Skeletal muscle tissue (tissue), 4 donors: Measurements from ENCODE around the gene SLC25A21. TPM values are rescaled to one million over a fixed set of nuclear protein-coding genes. Genes with fewer than 3 reads are reported as not detected.

Experiments used
- H3K27ac ChIP-seq: one replicate; pipeline ENCODE4 v1.7.0; 2013; ENCODE audit warnings: mild to moderate bottlenecking, low read depth, low read length, inconsistent platforms
- H3K27me3 ChIP-seq, 3 donors: one replicate each; pipeline ENCODE4 v1.7.0; 2013; ENCODE audit warnings: low read length in 3 of 3; ENCODE audit not compliant: control insufficient read depth in 3 of 3, insufficient read depth in 3 of 3
- H3K36me3 ChIP-seq, 3 donors: one replicate each; pipeline ENCODE4 v1.7.0; 2013; ENCODE audit warnings: low read length in 3 of 3; ENCODE audit not compliant: control insufficient read depth in 3 of 3, insufficient read depth in 3 of 3
- H3K4me1 ChIP-seq, 3 donors: one replicate each; pipeline ENCODE4 v1.7.0; 2013; ENCODE audit warnings: low read length in 3 of 3, mild to moderate bottlenecking in 3 of 3; ENCODE audit not compliant: control insufficient read depth in 3 of 3, insufficient read depth in 3 of 3
- H3K4me3 ChIP-seq, 3 donors: one replicate each; pipeline ENCODE4 v1.7.0; 2013; ENCODE audit warnings: low read length in 3 of 3
- H3K9ac ChIP-seq, 3 donors: one replicate each; pipeline ENCODE4 v1.7.0; 2013; ENCODE audit warnings: low read length in 3 of 3, mild to moderate bottlenecking in 3 of 3, moderate library complexity in 2 of 3, low read depth in 1 of 3
- H3K9me3 ChIP-seq, 3 donors: one replicate each; pipeline ENCODE4 v1.7.0; 2013; ENCODE audit warnings: low read length in 3 of 3; ENCODE audit not compliant: control insufficient read depth in 3 of 3
- total RNA-seq: library from RNA; depleted of rRNA; stranded (reverse); fragments of >200 nt; gene quantifications from one replicate; pipeline ENCODE4 v1.2.3, GENCODE V29; 2014
- donor health status: Osteomylitis.

Gene SLC25A21
- total RNA-seq, 1 donor from 2014 or later: 2.1 TPM

- H3K27me3 ChIP-seq: no peaks in the 10 kb centered on the region
- H3K27ac ChIP-seq: no peak overlapping the region
- no peaks in the 10 kb centered on the region for H3K36me3 ChIP-seq
- H3K9me3 ChIP-seq: no peaks in the 10 kb centered on the region
- no peaks in the 10 kb centered on the region for H3K4me1 ChIP-seq
- H3K9ac ChIP-seq: no peak overlapping the region
- H3K4me3 ChIP-seq: no peak overlapping the region
These were observed 399.3 kb downstream of the SLC25A21 start for GRCh38 chr14:36773136-36773540.

DNA sequence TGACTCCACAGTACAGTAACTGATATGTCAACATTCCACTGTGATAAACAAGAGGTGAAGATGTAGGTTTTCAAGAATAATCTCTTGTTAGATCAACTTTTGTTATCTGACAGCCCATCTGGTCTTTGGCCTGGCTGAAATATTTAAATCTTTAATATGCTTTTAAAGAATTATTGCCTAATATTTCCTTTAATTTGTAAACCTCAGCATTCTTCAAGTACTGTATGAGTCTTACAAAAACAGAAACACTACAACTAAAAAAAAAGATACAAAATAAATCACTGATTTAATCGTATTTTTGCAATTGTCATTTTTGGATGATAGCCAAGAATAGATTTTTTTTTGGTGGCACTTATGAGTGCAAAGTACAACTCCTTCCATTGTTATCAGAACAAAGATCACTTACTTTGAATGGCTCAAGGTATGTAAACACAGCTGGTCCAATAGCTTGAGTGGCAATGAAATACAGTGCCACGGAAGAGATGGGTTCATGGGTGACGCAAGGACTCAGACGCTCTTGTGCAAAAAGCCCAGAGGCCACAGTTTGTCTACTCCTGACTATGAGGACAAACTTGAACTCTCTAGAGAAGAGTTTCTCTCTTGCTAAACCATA, 401.3 kb downstream of the SLC25A21 start:
- Histone ChIP-seq H3K9me3 (no peaks in the 10 kb centered on the region), H3K27ac (no peak overlapping the region), H3K4me1 (peaks cover 0 to 6% (median 0%) of the 10 kb centered on the region in 3 donors), H3K27me3 (no peaks in the 10 kb centered on the region), H3K4me3 (no peak overlapping the region), H3K36me3 (no peaks in the 10 kb centered on the region), H3K9ac (no peak overlapping the region)

GRCh38 chr14:36768638-36769337, 403.6 kb downstream of the SLC25A21 start:
- Histone ChIP-seq H3K4me1 (peaks cover 0 to 6% (median 0%) of the 10 kb centered on the region in 3 donors), H3K9me3 (no peaks in the 10 kb centered on the region), H3K4me3 (no peak overlapping the region), H3K36me3 (no peaks in the 10 kb centered on the region), H3K27ac (no peak overlapping the region), H3K27me3 (no peaks in the 10 kb centered on the region), H3K9ac (no peak overlapping the region)

- Histone ChIP-seq H3K4me3 (no peak overlapping the region), H3K36me3 (no peaks in the 10 kb centered on the region), H3K4me1 (peaks cover 0 to 6% (median 0%) of the 10 kb centered on the region in 3 donors), H3K27me3 (no peaks in the 10 kb centered on the region), H3K27ac (no peak overlapping the region), H3K9me3 (no peaks in the 10 kb centered on the region), H3K9ac (no peak overlapping the region)
These were observed 404.7 kb downstream of the SLC25A21 start for GRCh38 chr14:36767603-36768281.

- no peak overlapping the region for H3K9ac ChIP-seq
- no peaks in the 10 kb centered on the region for H3K9me3 ChIP-seq
- no peak overlapping the region for H3K4me3 ChIP-seq
- H3K27me3 ChIP-seq: no peaks in the 10 kb centered on the region
- H3K4me1 ChIP-seq: peaks cover 0 to 6% (median 0%) of the 10 kb centered on the region in 3 donors
- H3K27ac ChIP-seq: no peak overlapping the region
- H3K36me3 ChIP-seq: no peaks in the 10 kb centered on the region
These were observed 405.4 kb downstream of the SLC25A21 start for GRCh38 chr14:36766974-36767373.

GRCh38 chr14:36757734-36758601, 414.4 kb downstream of the SLC25A21 start:
- no peaks in the 10 kb centered on the region for H3K36me3 ChIP-seq
- no peaks in the 10 kb centered on the region for H3K27me3 ChIP-seq
- H3K27ac ChIP-seq: no peak overlapping the region

GRCh38 chr14:36756226-36756625, 416.2 kb downstream of the SLC25A21 start:
- Histone ChIP-seq H3K27ac (no peak overlapping the region), H3K4me3 (no peak overlapping the region), H3K27me3 (no peaks in the 10 kb centered on the region), H3K4me1 (no peaks in the 10 kb centered on the region), H3K36me3 (no peaks in the 10 kb centered on the region), H3K9ac (no peak overlapping the region), H3K9me3 (peaks cover 0 to 2% (median 0%) of the 10 kb centered on the region in 3 donors)

More at GRCh38 chr14:36757734-36758601, 414.4 kb downstream of the SLC25A21 start:
- Histone ChIP-seq H3K9ac (no peak overlapping the region), H3K4me3 (no peak overlapping the region), H3K9me3 (peaks cover 0 to 2% (median 0%) of the 10 kb centered on the region in 3 donors), H3K4me1 (no peaks in the 10 kb centered on the region)

GRCh38 chr14:36755756-36756155, 416.6 kb downstream of the SLC25A21 start:
- H3K4me3 ChIP-seq: no peak overlapping the region
- H3K9me3 ChIP-seq: peaks cover 0 to 2% (median 0%) of the 10 kb centered on the region in 3 donors
- no peaks in the 10 kb centered on the region for H3K36me3 ChIP-seq
- no peaks in the 10 kb centered on the region for H3K4me1 ChIP-seq
- H3K27ac ChIP-seq: no peak overlapping the region
- H3K9ac ChIP-seq: no peak overlapping the region
- H3K27me3 ChIP-seq: no peaks in the 10 kb centered on the region

DNA sequence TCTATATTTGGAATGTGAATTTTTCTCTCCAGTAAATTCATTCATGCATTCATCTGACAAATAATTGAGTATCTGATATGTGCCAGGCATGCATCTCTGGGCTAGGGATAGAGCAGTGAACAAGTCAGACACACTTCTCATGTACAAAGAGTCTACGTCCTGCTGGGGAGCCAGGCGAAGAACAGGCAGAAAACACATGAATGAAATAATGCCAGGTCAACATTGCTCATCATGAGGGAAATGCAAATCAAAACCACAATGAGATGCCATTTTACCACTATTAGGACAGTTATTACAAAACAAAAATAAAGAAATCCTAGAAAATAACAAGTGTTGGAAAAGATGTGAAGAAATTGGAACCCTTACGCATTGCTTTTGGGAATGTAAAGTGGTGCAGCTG, 420.5 kb downstream of the SLC25A21 start:
- no peak overlapping the region for H3K27ac ChIP-seq
- no peaks in the 10 kb centered on the region for H3K4me1 ChIP-seq
- no peaks in the 10 kb centered on the region for H3K36me3 ChIP-seq
- H3K4me3 ChIP-seq: no peak overlapping the region
- H3K27me3 ChIP-seq: no peaks in the 10 kb centered on the region
- H3K9me3 ChIP-seq: peaks cover 0 to 2% (median 0%) of the 10 kb centered on the region in 3 donors
- no peak overlapping the region for H3K9ac ChIP-seq
